GM19193 (cell line): ENCODE results near the gene DDX1.

Source experiments
- POLR2A ChIP-seq: IDR thresholded peaks from 4 replicates; pipeline ENCODE4 v1.6.1; 2011; ENCODE audit not compliant: insufficient read depth, insufficient read length; ENCODE audit errors: extremely low read depth

Gene DDX1

GRCh38 chr2:15634846-15635490 is 43.3 kb downstream of the DDX1 start:
- TF ChIP-seq POLR2A: no peak

GRCh38 chr2:15636972-15637785 is 45.5 kb downstream of the DDX1 start:
- TF ChIP-seq POLR2A: no peak

GRCh38 chr2:15638720-15639119 is 47.1 kb downstream of the DDX1 start:
- TF ChIP-seq POLR2A: no peak

- TF ChIP-seq POLR2A: no peak
Measured at GRCh38 chr2:15639323-15640251, 47.9 kb downstream of the DDX1 start.

- TF ChIP-seq POLR2A: no peak
Measured at GRCh38 chr2:15640261-15640711, 48.6 kb downstream of the DDX1 start.

- TF ChIP-seq POLR2A: no peak
Measured at GRCh38 chr2:15640784-15641183, 49.1 kb downstream of the DDX1 start.

GRCh38 chr2:15641530-15641982 is 49.9 kb downstream of the DDX1 start:
- TF ChIP-seq POLR2A: no peak

GRCh38 chr2:15642011-15642814 is 50.5 kb downstream of the DDX1 start:
- no peak for TF ChIP-seq POLR2A

GRCh38 chr2:15642815-15643500 is 51.3 kb downstream of the DDX1 start:
- no peak for TF ChIP-seq POLR2A

GRCh38 chr2:15643791-15644585 is 52.3 kb downstream of the DDX1 start:
- TF ChIP-seq POLR2A: no peak

- no peak for TF ChIP-seq POLR2A
Measured at GRCh38 chr2:15645300-15645699, 53.6 kb downstream of the DDX1 start.

GRCh38 chr2:15645720-15646385 is 54.2 kb downstream of the DDX1 start:
- TF ChIP-seq POLR2A: no peak
